ENCODE results near the gene CBLN1.

Gene CBLN1

DNA sequence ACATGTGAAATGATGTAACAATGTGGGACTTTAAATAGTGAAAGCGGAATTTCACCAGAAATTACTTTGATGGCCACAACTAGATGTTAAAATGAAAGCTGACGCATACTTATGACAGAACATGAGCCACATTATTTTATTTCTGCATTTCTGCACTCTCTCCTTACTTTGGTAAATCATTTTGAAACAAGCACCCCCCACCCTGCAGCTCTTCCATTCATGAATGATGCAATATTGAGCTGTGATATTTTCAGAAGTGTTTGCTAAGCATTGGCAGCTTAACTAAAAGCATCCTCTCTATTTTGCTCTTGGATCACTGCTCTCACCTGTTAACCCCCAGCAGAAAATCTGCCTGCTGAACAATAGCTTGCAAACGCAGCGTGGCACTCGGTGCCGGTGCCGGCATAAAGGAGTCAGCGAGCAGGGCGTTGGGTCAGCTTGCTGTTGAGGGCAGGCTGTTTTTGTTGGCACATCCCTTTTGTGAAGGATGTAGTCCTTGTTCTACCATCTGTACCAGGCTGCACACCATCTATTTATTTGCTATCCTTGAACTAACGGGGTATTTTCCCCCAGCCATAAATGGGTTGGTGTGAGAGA lies 30.8 kb upstream of the CBLN1 start:
- no peak for DNase-seq (ENCODE audit: low read depth)
- no peak overlapping the region for H3K4me3 ChIP-seq (ENCODE audit: control insufficient read depth, low read depth, low read length)
- no peak for TF ChIP-seq CTCF (IDR thresholded peaks at IDR 0.05; ENCODE audit: control insufficient read depth, insufficient read depth, low read depth, low read length, missing control alignments)

GRCh38 chr16:49311823-49312222 lies 30.2 kb upstream of the CBLN1 start:
- DNase-seq (ENCODE audit: low read depth), result no peak
- TF ChIP-seq CTCF (IDR thresholded peaks at IDR 0.05; ENCODE audit: control insufficient read depth, insufficient read depth, low read depth, low read length, missing control alignments), result no peak
- no peak overlapping the region for H3K4me3 ChIP-seq (ENCODE audit: control insufficient read depth, low read depth, low read length)

DNA sequence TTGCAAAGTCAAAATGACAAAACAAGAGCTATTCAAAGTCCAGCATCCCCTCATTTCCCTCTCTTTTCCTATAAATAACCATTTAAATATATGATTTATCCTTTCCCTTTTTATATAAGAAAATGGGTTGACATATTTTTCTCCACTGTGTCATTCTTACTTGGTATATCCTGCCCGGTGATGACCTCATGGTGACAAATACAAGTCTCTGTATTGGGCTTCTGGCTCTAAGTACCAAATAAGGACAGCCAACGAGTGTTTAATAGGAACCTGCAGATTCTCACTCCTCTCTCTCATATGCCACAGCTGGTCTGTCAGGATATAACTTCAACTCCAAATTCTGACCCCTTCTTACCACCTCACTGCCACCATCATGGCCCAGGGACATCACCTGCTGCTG lies 25.5 kb upstream of the CBLN1 start:
- TF ChIP-seq CTCF (IDR thresholded peaks at IDR 0.05; ENCODE audit: control insufficient read depth, insufficient read depth, low read depth, low read length, missing control alignments), result no peak
- H3K4me3 ChIP-seq (ENCODE audit: control insufficient read depth, low read depth, low read length), result no peak overlapping the region
- no peak for DNase-seq (ENCODE audit: low read depth)

DNA sequence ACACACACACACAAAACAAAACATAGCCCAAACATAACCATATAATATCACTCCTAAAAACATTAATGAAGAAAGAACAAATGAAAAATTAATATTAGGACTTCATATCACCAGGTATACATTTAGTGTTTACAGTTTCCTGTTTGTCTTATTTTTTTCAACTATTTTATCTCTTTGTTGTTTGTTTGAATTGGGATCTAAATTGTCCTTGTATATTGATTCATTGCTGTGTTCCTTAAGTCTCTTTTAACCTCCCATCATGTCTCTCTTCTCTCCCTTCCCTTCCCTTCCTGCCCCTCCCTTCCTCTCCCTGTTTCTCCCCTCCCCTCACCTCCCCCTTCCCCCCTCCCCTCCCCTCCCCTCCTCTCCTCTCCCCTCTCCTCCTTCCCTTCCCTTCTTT lies 23.8 kb upstream of the CBLN1 start:
- no peak for TF ChIP-seq CTCF (IDR thresholded peaks at IDR 0.05; ENCODE audit: control insufficient read depth, insufficient read depth, low read depth, low read length, missing control alignments)
- no peak for DNase-seq (ENCODE audit: low read depth)
- no peak overlapping the region for H3K4me3 ChIP-seq (ENCODE audit: control insufficient read depth, low read depth, low read length)

GRCh38 chr16:49292413-49292812 lies 10.8 kb upstream of the CBLN1 start:
- TF ChIP-seq CTCF (IDR thresholded peaks at IDR 0.05; ENCODE audit: control insufficient read depth, insufficient read depth, low read depth, low read length, missing control alignments), result no peak
- DNase-seq (ENCODE audit: low read depth), result no peak
- no peak overlapping the region for H3K4me3 ChIP-seq (ENCODE audit: control insufficient read depth, low read depth, low read length)

GRCh38 chr16:49287572-49287971 lies 5.9 kb upstream of the CBLN1 start:
- DNase-seq (ENCODE audit: low read depth), result no peak

More at GRCh38 chr16:49287572-49287971, 5.9 kb upstream of the CBLN1 start:
- H3K4me3 ChIP-seq (ENCODE audit: control insufficient read depth, low read depth, low read length), result no peak overlapping the region
- TF ChIP-seq CTCF (IDR thresholded peaks at IDR 0.05; ENCODE audit: control insufficient read depth, insufficient read depth, low read depth, low read length, missing control alignments), result no peak

Data from AG09309 (cell line).